C4-2B (cell line): ENCODE results near the gene MFN2.

Experiments used
- H3K27ac ChIP-seq: fragments of 450-650 bp; 2 replicates; pipeline ENCODE4 v1.5.1; 2017
- CTCF ChIP-seq: fragments of 450-650 bp; conservative IDR thresholded peaks from 2 replicates; pipeline ENCODE4 v1.5.1; 2017; ENCODE audit warnings: mild to moderate bottlenecking
- ZFX ChIP-seq: fragments of 450-650 bp; IDR thresholded peaks from 2 replicates; pipeline ENCODE4 v1.6.1; 2017

The MFN2 gene

GRCh38 chr1:12049616-12050015, 69.4 kb downstream of the MFN2 start:
- TF ChIP-seq CTCF, result no peak; the same call in 1 of the 2 replicates
- no peak for TF ChIP-seq ZFX
- H3K27ac ChIP-seq, result peak overlapping the region; percentile 45

- TF ChIP-seq CTCF (no peak), ZFX (no peak)
- H3K27ac ChIP-seq, result no peak overlapping the region
Measured at GRCh38 chr1:12051361-12051760, 71.1 kb downstream of the MFN2 start.

GRCh38 chr1:12052008-12052573, 71.8 kb downstream of the MFN2 start:
- no peak for TF ChIP-seq ZFX
- no peak for TF ChIP-seq CTCF
- H3K27ac ChIP-seq, result no peak overlapping the region

- TF ChIP-seq CTCF (no peak), ZFX (no peak)
- H3K27ac ChIP-seq, result no peak overlapping the region
Measured at GRCh38 chr1:12052997-12053686, 72.9 kb downstream of the MFN2 start.

GRCh38 chr1:12053752-12054548, 73.7 kb downstream of the MFN2 start:
- H3K27ac ChIP-seq, result no peak overlapping the region
- TF ChIP-seq CTCF (no peak), ZFX (no peak)

- H3K27ac ChIP-seq, result no peak overlapping the region
- TF ChIP-seq ZFX (no peak), CTCF (no peak)
Measured at GRCh38 chr1:12055259-12055658, 75.0 kb downstream of the MFN2 start.

GRCh38 chr1:12056331-12056841, 76.1 kb downstream of the MFN2 start:
- H3K27ac ChIP-seq, result no peak overlapping the region
- TF ChIP-seq ZFX, result no peak
